ENCODE data around the gene RALGAPB. TPM values are rescaled to one million over a fixed set of nuclear protein-coding genes. Genes with fewer than 3 reads are reported as not detected.

RALGAPB gene
- total RNA-seq, 2 donors from 2014 or later: 23.1 to 24.4 TPM

DNA sequence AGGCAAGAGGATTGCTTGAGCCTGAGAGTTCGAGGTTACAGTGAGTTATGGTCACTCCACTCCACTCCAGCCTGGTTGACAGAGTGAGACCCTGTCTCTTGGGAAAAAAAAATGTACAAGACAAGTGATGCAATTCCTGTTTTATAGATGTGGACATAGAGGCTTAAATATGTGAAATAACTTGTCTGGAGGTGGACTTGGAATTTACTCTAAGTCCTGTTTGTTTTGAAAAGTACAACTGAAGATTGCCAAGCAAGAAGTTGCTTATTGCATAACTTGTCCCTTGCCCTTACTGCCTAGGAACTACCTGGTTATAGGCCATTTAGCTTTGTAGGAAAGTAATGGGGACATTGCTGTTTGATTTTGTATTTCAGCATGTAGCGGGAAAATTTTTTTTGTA lies 82.3 kb downstream of the RALGAPB start:
- H3K27me3 ChIP-seq: no peaks in the 10 kb centered on the region
- H3K27ac ChIP-seq: no peak overlapping the region
- H3K4me3 ChIP-seq: no peak overlapping the region
- intact Hi-C loops (cut with DNase I): no loop called here
- 86 to 99% methylated on average over 2 of the region's 2 CpGs for WGBS, 2 donors
- H3K9me3 ChIP-seq: no peaks in the 10 kb centered on the region
- ATAC-seq (no peak), DNase-seq (no peak)
- TF ChIP-seq POLR2A (IDR thresholded peaks at IDR 0.05) (no peak), CTCF (IDR thresholded peaks at IDR 0.05) (no peak)
- H3K36me3 ChIP-seq (replicated peaks in 1 of 2; ENCODE audit: insufficient read depth in 1 of 2, low read depth in 2 of 2): peaks cover 0 to 30% of the 10 kb centered on the region in 2 donors
- no peaks in the 10 kb centered on the region for H3K4me1 ChIP-seq

DNA sequence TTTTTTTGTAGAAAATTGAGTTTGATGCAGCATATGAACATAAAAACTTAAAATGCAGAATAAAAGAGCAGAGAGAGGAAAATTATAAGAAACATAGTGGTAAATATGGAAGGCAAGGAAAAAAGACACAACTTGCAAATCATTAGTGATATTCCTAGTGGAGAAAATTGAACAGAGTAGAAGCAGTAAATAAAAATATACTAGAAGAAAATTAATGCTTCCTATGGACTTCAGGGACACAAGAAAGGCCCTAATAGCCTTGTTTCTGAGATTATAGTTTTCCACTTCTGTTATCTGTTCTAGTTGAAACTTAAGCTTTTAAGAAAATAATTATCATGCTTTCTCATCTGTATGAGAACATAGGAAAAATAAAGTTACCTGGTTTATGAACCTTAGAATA lies 82.8 kb downstream of the RALGAPB start:
- no peaks in the 10 kb centered on the region for H3K4me1 ChIP-seq
- H3K27me3 ChIP-seq: no peaks in the 10 kb centered on the region
- TF ChIP-seq POLR2A (IDR thresholded peaks at IDR 0.05) (no peak), CTCF (IDR thresholded peaks at IDR 0.05) (no peak)
- H3K36me3 ChIP-seq (replicated peaks in 1 of 2; ENCODE audit: insufficient read depth in 1 of 2, low read depth in 2 of 2): peaks cover 0 to 30% of the 10 kb centered on the region in 2 donors
- H3K27ac ChIP-seq: no peak overlapping the region
- H3K9me3 ChIP-seq: no peaks in the 10 kb centered on the region
- ATAC-seq (no peak), DNase-seq (no peak)
- H3K4me3 ChIP-seq: no peak overlapping the region
- intact Hi-C loops (cut with DNase I): no loop called here

GRCh38 chr20:38557174-38557573 lies 84.5 kb downstream of the RALGAPB start:
- intact Hi-C loops (cut with DNase I): no loop called here
- Histone ChIP-seq H3K36me3 (replicated peaks in 1 of 2; ENCODE audit: insufficient read depth in 1 of 2, low read depth in 2 of 2) (peaks cover 0 to 20% of the 10 kb centered on the region in 2 donors), H3K27me3 (no peaks in the 10 kb centered on the region), H3K4me3 (no peak overlapping the region), H3K4me1 (no peaks in the 10 kb centered on the region), H3K27ac (no peak overlapping the region), H3K9me3 (no peaks in the 10 kb centered on the region)
- DNase-seq: no peak
- TF ChIP-seq CTCF (IDR thresholded peaks at IDR 0.05): no peak
- WGBS, 2 donors: 91 to 94% methylated on average over 2 of the region's 2 CpGs
- ATAC-seq: no peak

- 90 to 100% methylated on average over 3 of the region's 3 CpGs for WGBS, 2 donors
- intact Hi-C loops (cut with DNase I): no loop called here
- Histone ChIP-seq H3K36me3 (replicated peaks in 1 of 2; ENCODE audit: insufficient read depth in 1 of 2, low read depth in 2 of 2) (peaks cover 4 to 13% of the 10 kb centered on the region in 2 donors), H3K27me3 (no peaks in the 10 kb centered on the region), H3K4me1 (no peaks in the 10 kb centered on the region), H3K9me3 (no peaks in the 10 kb centered on the region), H3K27ac (no peak overlapping the region), H3K4me3 (no peak overlapping the region)
- ATAC-seq (no peak), DNase-seq (no peak)
- TF ChIP-seq POLR2A (IDR thresholded peaks at IDR 0.05) (no peak), CTCF (IDR thresholded peaks at IDR 0.05) (no peak)
These were observed 86.1 kb downstream of the RALGAPB start for GRCh38 chr20:38558596-38559360.

- no peaks in the 10 kb centered on the region for H3K9me3 ChIP-seq
- no peaks in the 10 kb centered on the region for H3K4me1 ChIP-seq
- no peak overlapping the region for H3K27ac ChIP-seq
- no peak overlapping the region for H3K4me3 ChIP-seq
- TF ChIP-seq CTCF (IDR thresholded peaks at IDR 0.05): no peak
- no peak for TF ChIP-seq POLR2A (IDR thresholded peaks at IDR 0.05)
- H3K27me3 ChIP-seq: no peaks in the 10 kb centered on the region
- DNase-seq (no peak), ATAC-seq (no peak)
- intact Hi-C loops (cut with DNase I): no loop called here
- H3K36me3 ChIP-seq (replicated peaks in 1 of 2; ENCODE audit: insufficient read depth in 1 of 2, low read depth in 2 of 2): peaks cover 4 to 11% of the 10 kb centered on the region in 2 donors
- WGBS, 2 donors: 91 to 96% methylated on average over 3 of the region's 3 CpGs
These were observed 87.1 kb downstream of the RALGAPB start for GRCh38 chr20:38559764-38560163.

All from body of pancreas (tissue), 4 donors.